Activated CD4-positive, alpha-beta T cell treated with anti-CD3 and anti-CD28 coated beads, Interleukin-2, amount 50 U/mL, for 48 hours (primary cell): Measurements from ENCODE around the gene CCT6A.
"Not testable (repeated sequence)": the region's sequence is repeated elsewhere in the genome, so short reads cannot be mapped to it uniquely, and the experiment has no call there.

Source experiments
- DNase-seq, 2 experiments: peaks; one replicate each; pipeline ENCODE4 v3.0.0-alpha.2; 2020

The CCT6A gene

GRCh38 chr7:56051339-56052191 lies at the start of gene CCT6A, which contains the start of gene PSPH:
CCT6A (plus strand) TSS chr7:56051765; CDS start chr7:56051849, 84 bp downstream.
PSPH (minus strand) TSS chr7:56051444; CDS start chr7:56021212, 30,232 bp downstream.
- peak; percentile 93 to 95 for DNase-seq

GRCh38 chr7:56003749-56004148 lies 47.8 kb upstream of the CCT6A start:
- no peak for DNase-seq

- DNase-seq, result no peak
Measured at GRCh38 chr7:56007167-56007652, 44.4 kb upstream of the CCT6A start.

- DNase-seq, result no peak
Measured at GRCh38 chr7:56007891-56008290, 43.7 kb upstream of the CCT6A start.

- DNase-seq, result no peak
Measured at GRCh38 chr7:56009695-56010094, 41.9 kb upstream of the CCT6A start.

GRCh38 chr7:56017015-56017414 lies 34.5 kb upstream of the CCT6A start:
- DNase-seq, result not testable (repeated sequence)

GRCh38 chr7:56019501-56019900 lies 32.1 kb upstream of the CCT6A start:
- no peak for DNase-seq

- no peak for DNase-seq
Measured at GRCh38 chr7:56023500-56023899, 28.1 kb upstream of the CCT6A start.

- DNase-seq, result no peak
Measured at GRCh38 chr7:56026538-56026937, 25.0 kb upstream of the CCT6A start.

GRCh38 chr7:56028942-56029630 lies 22.5 kb upstream of the CCT6A start:
- no peak for DNase-seq

GRCh38 chr7:56030340-56030739 lies 21.2 kb upstream of the CCT6A start:
- no peak for DNase-seq

- not testable (repeated sequence) for DNase-seq
Measured at GRCh38 chr7:56031556-56031955, 20.0 kb upstream of the CCT6A start.

GRCh38 chr7:56032578-56032977 lies 19.0 kb upstream of the CCT6A start:
- DNase-seq, result not testable (repeated sequence)

- DNase-seq, result peak; percentile 69 to 77
Measured at GRCh38 chr7:56033671-56034432, 17.7 kb upstream of the CCT6A start.

- DNase-seq, result no peak
Measured at GRCh38 chr7:56040730-56041129, 10.8 kb upstream of the CCT6A start.

GRCh38 chr7:56045758-56046157 lies 5.8 kb upstream of the CCT6A start:
- DNase-seq, result not testable (repeated sequence)

- DNase-seq, result no peak
Measured at GRCh38 chr7:56046721-56047445, 4.7 kb upstream of the CCT6A start.

GRCh38 chr7:56047446-56048116 lies 4.0 kb upstream of the CCT6A start:
- not testable (repeated sequence) for DNase-seq

- DNase-seq, result no peak
Measured at GRCh38 chr7:56048245-56048644, 3.3 kb upstream of the CCT6A start.

GRCh38 chr7:56048763-56049162 lies 2.8 kb upstream of the CCT6A start:
- not testable (repeated sequence) for DNase-seq

GRCh38 chr7:56051053-56051338 lies 569 bp upstream of the CCT6A start:
- DNase-seq, result no peak

- no peak for DNase-seq
Measured at GRCh38 chr7:56053379-56053778, 1.8 kb downstream of the CCT6A start.
